T-helper 9 cell (primary cell): ENCODE data around the gene ZFR.
"Not testable (repeated sequence)": the region's sequence is repeated elsewhere in the genome, so short reads cannot be mapped to it uniquely, and the experiment has no call there.

Source experiments
- DNase-seq: peaks from one replicate; pipeline ENCODE4 v3.0.0-alpha.2; 2020

The ZFR gene

DNA sequence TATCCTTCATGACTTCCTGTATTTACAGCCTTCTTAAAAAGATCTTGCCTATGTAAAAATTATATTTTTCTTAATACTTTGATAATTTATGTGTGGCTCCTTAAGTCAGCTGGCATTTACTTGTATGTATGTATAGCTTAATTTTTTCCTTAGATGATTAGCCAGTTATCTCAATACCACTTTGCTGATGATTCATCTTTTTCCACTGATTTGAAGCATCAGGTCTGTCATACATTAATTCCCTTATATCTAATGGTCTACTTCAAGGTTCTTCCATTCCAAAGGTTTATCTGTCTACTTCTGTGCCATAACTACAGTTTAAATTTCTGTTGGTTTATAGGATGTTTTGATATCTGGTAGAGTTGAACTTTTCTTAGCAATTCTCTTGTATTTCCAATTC, 86.9 kb downstream of the ZFR start:
- DNase-seq = no peak

DNA sequence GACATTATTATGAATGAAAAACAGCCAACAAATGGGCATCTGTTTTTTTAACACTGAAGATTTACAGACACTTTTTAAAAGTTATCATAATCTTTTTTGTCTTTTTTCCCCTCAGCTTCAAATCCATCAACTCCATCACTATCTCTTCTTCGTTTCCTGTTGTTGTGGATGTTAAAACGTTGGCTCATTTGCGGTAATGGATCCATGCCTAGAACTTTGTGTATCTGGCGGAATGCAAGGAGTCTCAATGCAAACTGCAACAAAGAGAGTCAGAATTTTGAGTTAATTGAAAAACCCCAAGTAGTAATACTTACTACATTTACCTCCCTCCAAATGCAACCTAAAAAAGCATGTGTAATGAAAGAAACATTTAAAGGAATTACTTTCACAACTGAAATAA, 88.9 kb downstream of the ZFR start:
- no peak for DNase-seq

DNA sequence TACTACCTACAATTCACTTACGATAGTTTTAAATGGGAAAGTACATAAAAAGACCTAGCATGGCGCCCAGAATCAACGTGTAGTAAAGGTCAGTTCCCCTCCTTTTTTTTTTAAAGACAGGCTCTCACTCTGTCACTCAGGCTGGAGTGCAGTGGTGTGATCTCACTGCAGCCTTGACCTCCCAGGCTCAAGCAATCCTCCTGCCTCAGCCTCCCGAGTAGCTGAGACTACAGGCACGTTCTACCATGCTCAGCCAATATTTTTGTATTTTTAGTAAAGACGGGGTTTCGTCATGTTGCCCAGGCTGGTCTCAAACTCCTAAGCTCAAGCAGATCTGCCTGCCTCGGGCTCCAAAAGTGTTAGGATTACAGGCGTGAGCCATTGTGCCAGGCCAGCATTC, 91.1 kb downstream of the ZFR start:
- no peak for DNase-seq

DNA sequence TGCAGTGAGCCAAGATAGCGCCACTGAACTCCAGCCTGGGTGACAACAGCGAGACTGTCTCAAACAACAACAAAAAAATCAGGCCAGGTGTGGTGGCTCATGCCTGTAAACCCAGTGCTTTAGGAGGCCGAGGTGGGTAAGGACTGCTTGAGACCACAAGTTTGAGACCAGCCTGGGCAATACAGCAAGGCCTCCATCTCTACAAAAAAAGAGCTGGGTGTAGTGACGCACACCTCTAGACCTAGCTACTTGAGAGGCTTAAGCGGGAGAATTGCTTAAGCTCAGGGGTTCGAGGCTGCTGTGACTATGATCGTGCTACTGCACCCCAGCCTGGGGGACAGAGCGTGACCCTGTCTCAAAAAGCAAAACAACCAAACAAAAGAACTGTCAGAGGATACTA, 91.9 kb downstream of the ZFR start:
- no peak for DNase-seq

- DNase-seq = no peak
Measured at GRCh38 chr5:32346869-32347268, 97.7 kb downstream of the ZFR start.

DNA sequence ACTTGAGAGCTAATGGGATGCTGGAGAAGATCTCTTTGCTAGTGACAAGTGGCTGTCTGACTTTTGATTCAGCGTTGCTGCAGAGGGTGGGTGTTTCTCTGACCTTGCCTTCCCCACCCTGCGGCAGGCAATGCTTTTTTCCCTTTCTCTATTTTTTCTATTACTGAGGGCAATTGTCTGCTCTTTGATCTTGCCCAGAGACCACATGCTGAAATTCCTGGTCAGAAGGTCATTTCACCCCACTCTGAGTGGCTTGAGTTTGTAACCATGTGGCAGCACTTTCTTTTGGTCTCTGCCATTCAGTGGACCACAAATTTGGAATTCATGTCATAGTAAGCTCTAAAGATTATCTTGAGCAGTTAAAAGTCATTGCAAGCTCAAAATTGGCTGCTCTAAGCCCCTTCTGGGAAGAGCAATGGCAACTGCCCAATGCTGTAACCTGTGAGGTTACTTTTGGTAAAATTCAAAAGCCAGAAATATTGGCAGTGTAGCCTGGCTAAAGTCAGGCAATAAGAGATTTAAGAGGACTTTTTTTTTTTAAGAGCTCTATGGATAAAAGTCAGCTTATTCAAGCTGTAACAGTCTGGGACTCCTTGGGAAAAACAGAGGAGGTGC, 101.4 kb downstream of the ZFR start:
- DNase-seq = no peak

DNA sequence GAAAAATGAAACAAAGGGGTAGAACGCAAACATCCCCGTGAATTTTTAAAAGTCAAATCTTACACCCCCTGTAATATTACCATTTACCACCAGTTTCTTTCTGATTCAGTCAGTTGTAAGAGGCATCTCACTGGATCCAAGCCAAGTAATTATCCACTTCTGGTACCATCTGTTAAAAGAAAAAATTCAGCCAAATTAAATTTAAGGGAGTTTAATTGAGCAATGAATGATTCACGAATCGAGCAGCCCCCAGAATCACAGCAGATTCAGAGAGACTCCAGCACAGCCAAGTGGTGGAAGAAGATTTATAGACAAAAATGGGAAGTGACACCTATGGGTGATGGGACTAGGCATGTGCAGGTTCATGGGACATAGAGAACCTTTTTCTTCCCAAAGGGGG, 101.9 kb downstream of the ZFR start:
- no peak for DNase-seq

- DNase-seq = no peak
Measured at GRCh38 chr5:32339878-32340277, 104.7 kb downstream of the ZFR start.

GRCh38 chr5:32339198-32339597, 105.3 kb downstream of the ZFR start:
- DNase-seq = no peak

DNA sequence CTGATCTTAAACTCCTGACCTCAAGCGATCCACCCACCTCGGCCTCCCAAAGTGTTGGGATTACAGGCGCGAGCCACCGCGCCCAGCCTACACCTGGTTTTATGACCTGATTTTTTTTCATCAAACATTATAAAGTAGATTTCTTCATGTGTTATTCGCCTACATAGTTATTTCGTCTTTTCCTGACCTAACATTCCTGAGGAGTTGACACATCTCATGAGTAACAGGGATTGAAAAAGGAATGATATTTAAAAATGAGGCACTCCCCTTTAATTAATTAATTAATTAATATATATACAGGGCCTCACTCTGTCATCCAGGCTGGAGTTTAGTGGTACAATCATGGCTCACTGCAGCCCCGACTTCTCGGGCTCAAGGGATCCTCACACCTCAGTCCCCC, 111.6 kb downstream of the ZFR start:
- no peak for DNase-seq

GRCh38 chr5:32332361-32332760, 112.2 kb downstream of the ZFR start:
- no peak for DNase-seq

GRCh38 chr5:32331935-32332274, 112.6 kb downstream of the ZFR start:
- no peak for DNase-seq

DNA sequence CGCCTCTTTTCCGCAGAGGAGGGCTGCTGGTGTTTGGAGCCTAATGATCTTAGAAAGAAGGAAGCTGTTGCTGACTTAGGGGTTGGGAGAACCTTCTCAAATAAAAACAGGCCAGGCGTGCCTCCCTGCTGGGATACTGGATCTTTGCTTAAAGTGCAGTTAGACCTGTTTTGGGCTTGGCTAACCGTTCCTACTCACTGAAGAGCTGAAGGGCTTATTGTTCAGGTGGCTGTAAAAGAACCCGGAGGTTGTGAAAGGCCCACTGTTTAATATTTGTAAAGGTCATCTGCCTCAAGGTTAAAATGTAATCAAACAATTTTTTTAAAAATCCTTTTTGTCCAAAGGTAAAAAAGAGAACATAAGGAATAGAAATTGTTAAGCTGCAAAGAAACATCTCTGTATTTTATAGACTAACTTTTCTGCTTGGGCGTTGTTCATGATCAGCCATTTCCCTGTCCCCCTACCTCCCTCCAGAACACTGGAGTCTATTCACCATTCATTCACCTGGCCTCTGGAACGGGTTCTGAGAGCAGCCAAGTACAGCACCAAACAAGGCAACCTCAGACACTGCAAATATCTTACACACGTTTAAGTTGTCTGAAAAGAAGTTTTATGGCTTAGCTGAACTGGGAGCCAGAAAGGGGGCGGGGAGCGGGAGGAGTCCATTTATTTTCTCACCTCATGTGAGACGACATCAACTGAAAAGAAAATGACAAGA, 113.2 kb downstream of the ZFR start:
- no peak for DNase-seq

DNA sequence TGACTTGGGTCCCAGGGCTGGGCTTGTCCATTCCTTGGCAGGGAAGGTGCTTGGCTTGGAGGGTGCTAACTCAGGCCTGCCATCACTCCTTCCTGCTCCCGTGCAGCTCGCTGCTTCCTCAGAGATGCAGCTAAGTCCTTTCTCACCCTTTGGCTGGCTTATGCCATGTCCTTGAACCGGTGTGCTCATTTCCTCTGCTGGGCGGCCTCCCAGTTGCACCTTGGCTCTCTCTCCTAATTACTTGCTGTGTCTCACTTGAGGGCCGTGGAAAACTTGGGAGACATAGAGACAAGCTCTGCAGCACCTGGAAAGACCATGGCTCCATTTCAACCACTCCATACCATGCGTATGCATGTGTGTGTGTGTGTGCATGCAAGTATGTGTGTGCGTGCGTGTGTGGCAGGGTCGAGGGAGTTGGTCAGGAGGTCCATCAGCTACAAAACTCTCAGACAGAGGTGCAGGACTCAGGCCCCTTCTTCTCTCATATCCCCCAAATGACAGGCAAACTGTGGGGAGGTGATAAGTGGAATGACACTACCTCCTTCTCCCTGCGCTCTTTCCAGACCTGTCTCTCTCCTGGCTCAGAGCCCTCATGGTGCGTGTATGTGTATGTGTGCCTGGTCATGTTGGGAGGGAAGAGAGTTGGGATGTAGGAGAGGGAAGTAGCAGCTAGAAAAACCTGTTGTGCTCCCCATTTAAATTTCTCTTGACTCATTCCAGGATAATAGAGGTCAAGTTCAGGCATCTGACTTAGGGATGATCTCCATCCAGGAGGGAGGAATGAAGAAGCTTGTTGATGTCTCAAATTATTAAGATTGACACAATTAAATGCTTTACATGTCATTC, 114.2 kb downstream of the ZFR start:
- no peak for DNase-seq

- peak; percentile 23 for DNase-seq
Measured at GRCh38 chr5:32329395-32329834, 115.1 kb downstream of the ZFR start.

- no peak for DNase-seq
Measured at GRCh38 chr5:32326216-32326772, 118.2 kb downstream of the ZFR start.

DNA sequence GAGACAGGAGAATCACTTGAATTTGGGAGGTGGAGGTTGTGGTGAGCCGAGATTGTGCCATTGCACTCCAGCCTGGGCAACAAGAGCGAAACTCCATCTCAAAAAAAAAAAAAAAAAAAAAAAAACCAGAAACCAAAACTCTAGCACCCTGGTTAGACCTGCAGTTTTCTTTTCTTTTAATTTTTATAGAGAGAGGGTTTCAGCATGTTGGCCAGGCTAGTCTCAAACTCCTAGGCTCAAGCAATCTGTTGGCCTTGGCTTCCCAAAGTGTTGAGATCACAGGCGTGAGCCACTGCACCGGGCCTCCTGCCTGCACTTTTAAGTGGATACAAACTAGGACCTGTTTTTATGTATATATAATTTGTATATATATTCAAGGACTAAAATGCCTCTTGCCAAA, 118.9 kb downstream of the ZFR start:
- no peak for DNase-seq

DNA sequence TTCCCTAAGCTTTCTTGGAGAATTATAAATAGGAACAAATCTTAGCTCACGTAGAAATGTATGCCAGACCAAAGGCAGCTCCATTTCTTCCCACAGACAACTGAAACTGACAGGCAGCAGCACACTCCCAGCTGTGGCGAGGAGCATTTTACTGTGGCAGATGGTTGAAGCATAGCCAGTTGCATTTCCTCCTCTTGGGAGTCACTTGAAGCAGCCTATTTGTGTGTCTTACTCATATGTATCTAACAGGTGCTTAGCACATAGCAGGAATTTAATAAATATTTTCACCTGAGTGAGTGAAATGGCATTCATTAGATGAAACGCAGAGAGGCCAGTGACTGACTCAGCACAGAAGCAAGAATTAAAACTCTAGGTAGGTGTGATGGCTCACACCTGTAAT, 119.5 kb downstream of the ZFR start:
- no peak for DNase-seq

GRCh38 chr5:32323741-32324140, 120.8 kb downstream of the ZFR start:
- DNase-seq = no peak

- no peak for DNase-seq
Measured at GRCh38 chr5:32322882-32323281, 121.7 kb downstream of the ZFR start.

- not testable (repeated sequence) for DNase-seq
Measured at GRCh38 chr5:32321787-32322186, 122.8 kb downstream of the ZFR start.

- DNase-seq = no peak
Measured at GRCh38 chr5:32320576-32320975, 124.0 kb downstream of the ZFR start.

DNA sequence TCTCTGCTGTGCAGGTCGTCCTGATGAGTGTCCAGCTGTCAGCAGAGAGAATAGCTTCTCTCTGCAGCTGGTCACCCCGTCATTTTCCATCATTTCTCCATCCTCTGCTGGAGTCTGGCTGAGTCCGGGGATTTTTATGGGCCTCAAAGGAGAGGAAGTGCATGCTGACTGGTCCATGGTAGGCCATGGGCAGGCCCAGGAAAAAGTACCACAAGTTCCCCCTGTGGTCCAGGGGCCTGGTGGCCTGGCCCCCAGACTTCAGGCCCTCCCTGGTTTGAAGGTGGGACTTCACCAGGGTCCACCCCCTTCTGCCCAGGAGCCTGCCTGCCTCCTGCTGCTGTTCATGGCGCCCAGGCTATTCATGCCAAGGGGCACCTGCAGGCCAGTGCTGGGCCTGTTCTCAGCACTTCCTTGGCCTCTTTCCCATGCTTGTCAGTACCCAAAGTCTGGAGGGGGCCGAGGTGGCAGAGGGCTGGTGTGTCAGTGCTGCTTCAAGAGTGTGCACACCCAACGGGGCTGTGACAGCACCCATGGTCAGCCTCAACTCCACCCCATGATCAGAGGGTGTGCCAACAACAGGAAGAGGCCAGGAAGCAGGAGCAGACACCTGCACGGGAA, 124.5 kb downstream of the ZFR start:
- DNase-seq = no peak
